Measurements from ENCODE around the gene ROBO3.

DNA sequence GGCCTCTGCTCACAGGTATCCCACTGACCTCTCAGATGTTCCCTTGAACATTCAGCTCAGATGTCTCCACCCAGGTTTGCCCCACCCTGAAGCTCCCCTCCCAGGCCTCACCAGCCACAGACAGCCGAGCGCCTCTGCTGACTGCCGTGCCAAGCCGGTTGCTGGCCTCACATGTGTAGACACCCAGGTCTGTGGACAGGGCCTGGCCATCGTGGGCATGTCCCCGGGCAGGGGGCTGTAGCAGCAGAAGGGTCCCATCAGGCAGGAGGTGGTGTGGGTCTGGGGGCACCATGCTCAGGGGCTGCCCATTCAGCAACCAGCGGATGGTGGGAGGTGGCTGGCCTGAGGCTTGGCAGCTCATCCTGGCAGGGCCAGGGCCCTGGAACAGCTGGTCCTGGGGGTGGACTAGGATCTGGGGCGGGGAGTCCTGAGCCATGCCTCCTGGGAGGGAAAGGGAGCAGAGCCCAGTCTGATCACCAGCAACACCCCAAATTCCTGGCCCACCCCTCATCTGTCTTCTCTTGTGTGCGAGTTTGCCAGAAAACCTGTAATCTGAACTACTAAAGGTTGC is 31.7 kb downstream of the ROBO3 start:
- TF ChIP-seq CTCF (IDR thresholded peaks at IDR 0.05) (no peak), EZH2 (IDR thresholded peaks at IDR 0.05; ENCODE audit: borderline replicate concordance, insufficient read depth, low read depth, low read length, poor library complexity, severe bottlenecking) (no peak)
